ENCODE results near the gene ZFY. TPM values are rescaled to one million over a fixed set of nuclear protein-coding genes. Genes with fewer than 3 reads are reported as not detected.

The ZFY gene
- total RNA-seq, 1 experiment from 2014 or later, result 3.5 TPM

DNA sequence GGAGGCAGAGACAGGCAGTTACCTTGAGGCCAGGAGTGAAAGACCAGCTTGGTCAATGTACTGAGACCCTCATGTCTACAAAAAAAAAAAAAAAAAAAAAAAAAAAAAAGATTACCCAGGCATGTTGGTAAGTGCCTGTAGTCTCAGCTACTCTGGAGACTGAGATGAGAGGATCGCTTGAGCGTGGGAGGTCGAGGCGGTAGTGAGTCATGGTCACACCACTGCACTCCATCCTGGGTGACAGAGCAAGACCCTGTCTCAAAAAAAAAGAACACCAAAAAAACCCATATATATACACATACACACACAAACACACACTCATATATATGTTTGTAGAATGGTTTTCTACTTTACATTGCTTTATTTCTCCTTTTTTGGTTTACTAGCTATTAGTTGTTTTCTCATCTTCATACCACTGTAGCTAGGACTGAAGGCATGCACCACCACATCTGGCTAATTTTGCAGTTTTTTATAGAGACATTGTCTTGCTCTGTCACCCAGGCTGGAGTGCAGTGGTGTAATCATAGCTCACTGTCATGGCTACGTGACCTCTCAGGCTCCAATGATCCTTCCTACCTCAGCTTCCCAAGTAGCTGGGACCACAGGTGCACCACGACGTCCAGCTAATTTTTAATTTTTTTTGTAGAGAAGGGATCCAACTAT, 14.5 kb downstream of the ZFY start:
- Histone ChIP-seq H3K4me3 (replicated peaks in 1 of 2; ENCODE audit: low read depth in 1 of 2, low read length in 2 of 2) (no peak overlapping the region), H4K20me1 (ENCODE audit: insufficient read depth) (no peaks in the 10 kb centered on the region), H3K9ac (ENCODE audit: low read length) (no peak overlapping the region), H3K79me2 (ENCODE audit: insufficient read depth, low read length) (no peaks in the 10 kb centered on the region), H3K27me3 (ENCODE audit: insufficient read depth, low read length) (no peaks in the 10 kb centered on the region), H3K4me2 (ENCODE audit: low read length) (no peak overlapping the region), H3K4me1 (ENCODE audit: control insufficient read depth in 1 of 2, insufficient read depth in 2 of 2, low read length in 2 of 2) (no peaks in the 10 kb centered on the region), H3K27ac (ENCODE audit: low read depth, low read length) (no peak overlapping the region), H2AFZ (ENCODE audit: low read depth, low read length, poor library complexity, severe bottlenecking) (no peak overlapping the region), H3K9me3 (ENCODE audit: control insufficient read depth in 1 of 2, insufficient read depth in 1 of 2, low read depth in 1 of 2, low read length in 2 of 2) (no peaks in the 10 kb centered on the region), H3K9me2 (ENCODE audit: insufficient read depth) (no peaks in the 10 kb centered on the region), H3K36me3 (ENCODE audit: control insufficient read depth in 1 of 2, insufficient read depth in 2 of 2, low read length in 2 of 2) (no peaks in the 10 kb centered on the region)
- BruUV-seq (replicated peaks), result no TSS peak
- DNase-seq (ENCODE audit: low read depth, low spot score) (no peak), ATAC-seq (no peak)
- intact Hi-C loops (cut with micrococcal nuclease), result no loop called here
- ChIA-PET RAD21 (ENCODE audit: low non-redundant PET in 1 of 2, low total read pairs in 2 of 2, uncharacterized antibody in 2 of 2, unreplicated experiment in 2 of 2) (no interaction called here), CTCF (no interaction called here), POLR2A (no interaction called here)
- TF ChIP-seq YY1 (IDR thresholded peaks at IDR 0.05; ENCODE audit: extremely low read depth, insufficient replicate concordance, low read depth, low read length) (no peak), EZH2 (IDR thresholded peaks at IDR 0.05) (no peak), ZFX (IDR thresholded peaks at IDR 0.05) (no peak), CBX3 (IDR thresholded peaks at IDR 0.05; ENCODE audit: low read depth) (no peak), EGR1 (IDR thresholded peaks at IDR 0.05; ENCODE audit: low read depth) (no peak), SRF (IDR thresholded peaks at IDR 0.05; ENCODE audit: low read depth) (no peak), FOSL1 (IDR thresholded peaks at IDR 0.05; ENCODE audit: low read depth) (no peak), POLR2A (IDR thresholded peaks at IDR 0.05; ENCODE audit: borderline replicate concordance, extremely low read depth, insufficient read depth, insufficient read length) (no peak), EZH2phosphoT487 (IDR thresholded peaks at IDR 0.05; ENCODE audit: borderline replicate concordance) (no peak)
- TF ChIP-seq, protein P1, sequence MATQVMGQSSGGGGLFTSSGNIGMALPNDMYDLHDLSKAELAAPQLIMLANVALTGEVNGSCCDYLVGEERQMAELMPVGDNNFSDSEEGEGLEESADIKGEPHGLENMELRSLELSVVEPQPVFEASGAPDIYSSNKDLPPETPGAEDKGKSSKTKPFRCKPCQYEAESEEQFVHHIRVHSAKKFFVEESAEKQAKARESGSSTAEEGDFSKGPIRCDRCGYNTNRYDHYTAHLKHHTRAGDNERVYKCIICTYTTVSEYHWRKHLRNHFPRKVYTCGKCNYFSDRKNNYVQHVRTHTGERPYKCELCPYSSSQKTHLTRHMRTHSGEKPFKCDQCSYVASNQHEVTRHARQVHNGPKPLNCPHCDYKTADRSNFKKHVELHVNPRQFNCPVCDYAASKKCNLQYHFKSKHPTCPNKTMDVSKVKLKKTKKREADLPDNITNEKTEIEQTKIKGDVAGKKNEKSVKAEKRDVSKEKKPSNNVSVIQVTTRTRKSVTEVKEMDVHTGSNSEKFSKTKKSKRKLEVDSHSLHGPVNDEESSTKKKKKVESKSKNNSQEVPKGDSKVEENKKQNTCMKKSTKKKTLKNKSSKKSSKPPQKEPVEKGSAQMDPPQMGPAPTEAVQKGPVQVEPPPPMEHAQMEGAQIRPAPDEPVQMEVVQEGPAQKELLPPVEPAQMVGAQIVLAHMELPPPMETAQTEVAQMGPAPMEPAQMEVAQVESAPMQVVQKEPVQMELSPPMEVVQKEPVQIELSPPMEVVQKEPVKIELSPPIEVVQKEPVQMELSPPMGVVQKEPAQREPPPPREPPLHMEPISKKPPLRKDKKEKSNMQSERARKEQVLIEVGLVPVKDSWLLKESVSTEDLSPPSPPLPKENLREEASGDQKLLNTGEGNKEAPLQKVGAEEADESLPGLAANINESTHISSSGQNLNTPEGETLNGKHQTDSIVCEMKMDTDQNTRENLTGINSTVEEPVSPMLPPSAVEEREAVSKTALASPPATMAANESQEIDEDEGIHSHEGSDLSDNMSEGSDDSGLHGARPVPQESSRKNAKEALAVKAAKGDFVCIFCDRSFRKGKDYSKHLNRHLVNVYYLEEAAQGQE (IDR thresholded peaks at IDR 0.05; ENCODE audit: low read depth), result no peak

All from HCT116 (cell line).